HEK293 (cell line): ENCODE results near the gene REC114.

ENCODE experiments used
- CTCF ChIA-PET: fragments of 350-600 bp; formaldehyde crosslinking; extraction: SDS; loops from one replicate; lab custom pipeline; 2021; ENCODE audit warnings: antibody characterized with exemption; lab: Yijun Ruan, JAX
- POLR2A ChIA-PET: fragments of 300-600 bp; formaldehyde crosslinking; extraction: SDS; loops from one replicate; lab custom pipeline; 2020; ENCODE audit warnings: antibody characterized with exemption, inconsistent platforms; lab: Yijun Ruan, JAX
- H3K27ac ChIP-seq: fragments of 200-500 bp; sonication (Bioruptor generic); 2 replicates; pipeline ENCODE4 v1.5.1; 2014; ENCODE audit warnings: low read depth, low read length, control low read depth, inconsistent platforms; ENCODE audit errors: extremely low read depth
- H3K36me3 ChIP-seq, 2 experiments: fragments of 200-500 bp in 1 of 2; sonication (Bioruptor generic) in 1 of 2; 1 replicate in 1 of 2; 2 replicates in 1 of 2; pipeline ENCODE4 v1.5.1; 2014 to 2017; ENCODE audit warnings: inconsistent platforms in 2 of 2, low read length in 2 of 2; ENCODE audit not compliant: control insufficient read depth in 2 of 2, insufficient read depth in 1 of 2
- H3K4me1 ChIP-seq: fragments of 200-500 bp; sonication (Bioruptor generic); 2 replicates; pipeline ENCODE4 v1.5.1; 2014; ENCODE audit warnings: mild to moderate bottlenecking, low read length, inconsistent platforms; ENCODE audit not compliant: control insufficient read depth, insufficient read depth
- H3K4me3 ChIP-seq: 2 replicates; pipeline ENCODE4 v1.5.1; 2011; ENCODE audit warnings: low read depth, mild to moderate bottlenecking, control low read depth, low read length, moderate library complexity
- H3K9me3 ChIP-seq: fragments of 200-500 bp; sonication (Bioruptor generic); 2 replicates; pipeline ENCODE4 v1.5.1; 2014; ENCODE audit warnings: low read depth, low read length, inconsistent platforms; ENCODE audit not compliant: control insufficient read depth, insufficient read depth
- BCL6B ChIP-seq: fragments of 450-650 bp; formaldehyde crosslinking; IDR thresholded peaks from 2 replicates; pipeline ENCODE4 v1.5.1; 2017; ENCODE audit warnings: missing biosample characterization, missing genetic modification characterization
- KLF10 ChIP-seq: fragments of 450-650 bp; IDR thresholded peaks from 2 replicates; pipeline ENCODE4 v1.5.1; 2018; ENCODE audit warnings: missing biosample characterization, mild to moderate bottlenecking, missing genetic modification characterization
- KLF8 ChIP-seq: fragments of 450-650 bp; formaldehyde crosslinking; IDR thresholded peaks from 2 replicates; pipeline ENCODE4 v1.5.1; 2016; ENCODE audit warnings: missing biosample characterization, missing genetic modification characterization
- REST ChIP-seq: fragments of 450-650 bp; formaldehyde crosslinking; IDR thresholded peaks from 2 replicates; pipeline ENCODE4 v1.5.1; 2016; ENCODE audit warnings: missing biosample characterization, missing genetic modification characterization
- TCF7L2 ChIP-seq: IDR thresholded peaks from 2 replicates; pipeline ENCODE4 v1.6.1; 2011; ENCODE audit warnings: low read depth, mild to moderate bottlenecking, inconsistent platforms, low read length, moderate library complexity, borderline replicate concordance
- TSHZ1 ChIP-seq: fragments of 450-650 bp; formaldehyde crosslinking; IDR thresholded peaks from 2 replicates; pipeline ENCODE4 v1.5.1; 2016; ENCODE audit warnings: missing biosample characterization, missing genetic modification characterization, borderline replicate concordance
- ZBTB17 ChIP-seq: fragments of 450-650 bp; formaldehyde crosslinking; IDR thresholded peaks from 2 replicates; pipeline ENCODE4 v1.5.1; 2016; ENCODE audit warnings: missing biosample characterization, missing genetic modification characterization
- ZNF184 ChIP-seq: fragments of 450-650 bp; IDR thresholded peaks from 2 replicates; pipeline ENCODE4 v1.5.1; 2018; ENCODE audit warnings: missing biosample characterization, mild to moderate bottlenecking, missing genetic modification characterization
- ZNF239 ChIP-seq: fragments of 450-650 bp; formaldehyde crosslinking; IDR thresholded peaks from 2 replicates; pipeline ENCODE4 v1.5.1; 2016; ENCODE audit warnings: missing biosample characterization, missing genetic modification characterization
- ZNF24 ChIP-seq: fragments of 450-650 bp; formaldehyde crosslinking; IDR thresholded peaks from 2 replicates; pipeline ENCODE4 v1.5.1; 2016; ENCODE audit warnings: missing biosample characterization, missing genetic modification characterization
- ZNF391 ChIP-seq: fragments of 450-650 bp; formaldehyde crosslinking; IDR thresholded peaks from 2 replicates; pipeline ENCODE4 v1.5.1; 2016; ENCODE audit warnings: low read depth, missing biosample characterization, missing genetic modification characterization, borderline replicate concordance
- ZNF544 ChIP-seq: fragments of 450-650 bp; formaldehyde crosslinking; IDR thresholded peaks from 2 replicates; pipeline ENCODE4 v1.5.0; 2017; ENCODE audit warnings: missing biosample characterization, missing genetic modification characterization
- ZNF621 ChIP-seq: fragments of 450-650 bp; formaldehyde crosslinking; IDR thresholded peaks from 2 replicates; pipeline ENCODE4 v1.5.1; 2017; ENCODE audit warnings: missing biosample characterization, missing genetic modification characterization
- ZNF660 ChIP-seq: fragments of 450-650 bp; IDR thresholded peaks from 2 replicates; pipeline ENCODE4 v1.5.1; 2018; ENCODE audit warnings: missing biosample characterization, mild to moderate bottlenecking, missing genetic modification characterization
- ZNF670 ChIP-seq: fragments of 450-650 bp; formaldehyde crosslinking; IDR thresholded peaks from 2 replicates; pipeline ENCODE4 v1.5.1; 2016; ENCODE audit warnings: missing biosample characterization, missing genetic modification characterization, low read depth
- TF ChIP-seq, protein P1 (sequence below): fragments of 450-650 bp; formaldehyde crosslinking; IDR thresholded peaks from 2 replicates; pipeline ENCODE4 v1.5.1; 2016; ENCODE audit warnings: missing biosample characterization, missing genetic modification characterization

REC114 gene

DNA sequence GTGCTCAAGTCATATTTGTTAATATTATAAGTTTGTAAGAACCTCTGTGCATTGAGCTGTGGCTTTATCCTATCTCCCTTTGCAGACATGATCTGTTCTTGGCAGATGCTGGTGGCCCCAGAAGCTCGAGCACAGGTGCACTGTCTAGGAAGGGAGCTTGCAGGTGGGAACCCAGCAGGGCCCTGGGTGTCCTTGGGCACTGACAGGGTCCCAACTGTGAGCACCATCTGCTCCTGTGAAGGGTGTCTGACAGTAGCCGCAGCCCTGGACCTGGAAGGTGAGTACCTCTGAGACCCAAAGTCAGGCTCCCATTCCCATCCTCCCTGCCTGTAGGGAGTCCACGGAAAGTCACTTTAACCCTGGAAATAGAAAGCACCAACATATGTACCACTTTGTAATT is 2.4 kb upstream of the REC114 start:
- Histone ChIP-seq H3K36me3 (no peaks in the 10 kb centered on the region), H3K27ac (no peak overlapping the region), H3K4me3 (no peak overlapping the region), H3K9me3 (no peaks in the 10 kb centered on the region), H3K4me1 (no peaks in the 10 kb centered on the region)
- ChIA-PET CTCF (interaction anchor here (0.6 kb wide), 1 partner anchor 458 kb away, joined by 3 read pairs; no protein-coding TSS in a partner anchor), POLR2A (no interaction called here)
- no peak for TF ChIP-seq TCF7L2
- TF ChIP-seq ZNF621 (tag by site-specific recombination), result no peak
- no peak for TF ChIP-seq KLF8
- TF ChIP-seq ZNF544 (tag by site-specific recombination), result no peak
- TF ChIP-seq BCL6B (tag by site-specific recombination), result no peak
- TF ChIP-seq ZBTB17 (tag by site-specific recombination), result no peak
- no peak for TF ChIP-seq KLF10 (tag by site-specific recombination)
- no peak for TF ChIP-seq ZNF239
- no peak for TF ChIP-seq ZNF660 (tag by site-specific recombination)

DNA sequence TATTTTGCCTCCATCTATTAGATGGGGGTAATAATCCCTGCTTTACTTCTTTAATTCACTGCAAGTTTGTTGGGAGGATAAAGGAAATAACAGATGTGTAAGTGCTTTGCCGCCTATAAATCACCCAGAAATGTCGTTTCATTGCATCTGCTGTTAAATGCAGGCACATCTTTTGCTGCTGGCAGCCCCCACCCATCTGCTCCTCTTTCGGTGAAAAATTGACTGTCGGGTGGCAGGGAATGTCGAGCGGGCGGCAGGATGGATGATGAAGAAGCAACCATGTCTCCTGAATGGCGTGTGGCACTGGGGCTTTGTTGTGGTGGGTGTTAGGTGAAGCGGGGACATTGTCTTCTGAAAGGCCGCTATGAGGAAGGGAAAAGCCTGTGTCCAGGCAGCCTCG is 543 bp upstream of the REC114 start:
- Histone ChIP-seq H3K4me3 (no peak overlapping the region), H3K4me1 (no peaks in the 10 kb centered on the region), H3K27ac (no peak overlapping the region), H3K36me3 (no peaks in the 10 kb centered on the region), H3K9me3 (no peaks in the 10 kb centered on the region; the same call in 1 of the 2 replicates)
- ChIA-PET CTCF (no interaction called here), POLR2A (no interaction called here)
- no peak for TF ChIP-seq ZNF670 (tag by site-specific recombination)
- no peak for TF ChIP-seq TSHZ1 (tag by site-specific recombination)
- no peak for TF ChIP-seq ZNF24 (tag by site-specific recombination)
- TF ChIP-seq REST (tag by site-specific recombination), result no peak
- TF ChIP-seq ZNF184 (tag by site-specific recombination), result no peak
- TF ChIP-seq, protein P1, sequence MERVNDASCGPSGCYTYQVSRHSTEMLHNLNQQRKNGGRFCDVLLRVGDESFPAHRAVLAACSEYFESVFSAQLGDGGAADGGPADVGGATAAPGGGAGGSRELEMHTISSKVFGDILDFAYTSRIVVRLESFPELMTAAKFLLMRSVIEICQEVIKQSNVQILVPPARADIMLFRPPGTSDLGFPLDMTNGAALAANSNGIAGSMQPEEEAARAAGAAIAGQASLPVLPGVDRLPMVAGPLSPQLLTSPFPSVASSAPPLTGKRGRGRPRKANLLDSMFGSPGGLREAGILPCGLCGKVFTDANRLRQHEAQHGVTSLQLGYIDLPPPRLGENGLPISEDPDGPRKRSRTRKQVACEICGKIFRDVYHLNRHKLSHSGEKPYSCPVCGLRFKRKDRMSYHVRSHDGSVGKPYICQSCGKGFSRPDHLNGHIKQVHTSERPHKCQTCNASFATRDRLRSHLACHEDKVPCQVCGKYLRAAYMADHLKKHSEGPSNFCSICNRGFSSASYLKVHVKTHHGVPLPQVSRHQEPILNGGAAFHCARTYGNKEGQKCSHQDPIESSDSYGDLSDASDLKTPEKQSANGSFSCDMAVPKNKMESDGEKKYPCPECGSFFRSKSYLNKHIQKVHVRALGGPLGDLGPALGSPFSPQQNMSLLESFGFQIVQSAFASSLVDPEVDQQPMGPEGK (tag by site-specific recombination), result no peak
- TF ChIP-seq ZNF391, result no peak
